ENCODE measurements around the gene DPRX. TPM values are rescaled to one million over a fixed set of nuclear protein-coding genes. Genes with fewer than 3 reads are reported as not detected.
A peak's percentile ranks its signal among the peaks of the same experiment; 100 is the strongest.

The DPRX gene
- total and polyA plus RNA-seq, 11 donors = 0.14 TPM; not detected in 10

GRCh38 chr19:53652476-53652875, 20.7 kb downstream of the DPRX start:
- H3K36me3 ChIP-seq = no peaks in the 10 kb centered on the region
- WGBS, 4 donors = 85 to 93% (median 90%) methylated on average over 6 of the region's 6 CpGs
- no peak for DNase-seq
- peaks cover 0 to 39% (median 14%) of the 10 kb centered on the region in 12 donors for H3K9me3 ChIP-seq
- no peaks in the 10 kb centered on the region for H3K4me1 ChIP-seq
- no peak overlapping the region for H3K27ac ChIP-seq
- no peaks in the 10 kb centered on the region for H3K27me3 ChIP-seq
- intact Hi-C loops (cut with DNase I) = loop anchor here in 1 of 10 donors (10.0 kb wide), 1 partner anchor 92 kb away; no protein-coding TSS in a partner anchor
- TF ChIP-seq, protein P1, sequence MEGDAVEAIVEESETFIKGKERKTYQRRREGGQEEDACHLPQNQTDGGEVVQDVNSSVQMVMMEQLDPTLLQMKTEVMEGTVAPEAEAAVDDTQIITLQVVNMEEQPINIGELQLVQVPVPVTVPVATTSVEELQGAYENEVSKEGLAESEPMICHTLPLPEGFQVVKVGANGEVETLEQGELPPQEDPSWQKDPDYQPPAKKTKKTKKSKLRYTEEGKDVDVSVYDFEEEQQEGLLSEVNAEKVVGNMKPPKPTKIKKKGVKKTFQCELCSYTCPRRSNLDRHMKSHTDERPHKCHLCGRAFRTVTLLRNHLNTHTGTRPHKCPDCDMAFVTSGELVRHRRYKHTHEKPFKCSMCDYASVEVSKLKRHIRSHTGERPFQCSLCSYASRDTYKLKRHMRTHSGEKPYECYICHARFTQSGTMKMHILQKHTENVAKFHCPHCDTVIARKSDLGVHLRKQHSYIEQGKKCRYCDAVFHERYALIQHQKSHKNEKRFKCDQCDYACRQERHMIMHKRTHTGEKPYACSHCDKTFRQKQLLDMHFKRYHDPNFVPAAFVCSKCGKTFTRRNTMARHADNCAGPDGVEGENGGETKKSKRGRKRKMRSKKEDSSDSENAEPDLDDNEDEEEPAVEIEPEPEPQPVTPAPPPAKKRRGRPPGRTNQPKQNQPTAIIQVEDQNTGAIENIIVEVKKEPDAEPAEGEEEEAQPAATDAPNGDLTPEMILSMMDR (IDR thresholded peaks at IDR 0.05) = no peak
- no peak for TF ChIP-seq POLR2A (IDR thresholded peaks at IDR 0.05)
- ATAC-seq = no peak
- no peak overlapping the region for H3K4me3 ChIP-seq

- no peak overlapping the region for H3K27ac ChIP-seq
- peaks cover 0 to 7% (median 0%) of the 10 kb centered on the region in 9 donors for H3K27me3 ChIP-seq
- intact Hi-C loops (cut with DNase I) = loop anchor here in 4 of 10 donors (5.0 to 10.0 kb wide), 2 partner anchors 53 to 90 kb away; no protein-coding TSS in a partner anchor
- H3K4me3 ChIP-seq = no peak overlapping the region
- WGBS, 4 donors = 80 to 86% (median 86%) methylated on average over 8 of the region's 8 CpGs
- no peak for ATAC-seq
- DNase-seq = no peak
- H3K4me1 ChIP-seq = peaks cover 0 to 8% (median 0%) of the 10 kb centered on the region in 12 donors
- no peaks in the 10 kb centered on the region for H3K36me3 ChIP-seq
- TF ChIP-seq POLR2A (IDR thresholded peaks at IDR 0.05) = no peak
- TF ChIP-seq, protein P1 (IDR thresholded peaks at IDR 0.05) = no peak
- H3K9me3 ChIP-seq = peaks cover 0 to 26% (median 3%) of the 10 kb centered on the region in 12 donors
Measured at GRCh38 chr19:53655042-53655665, 23.4 kb downstream of the DPRX start.

DNA sequence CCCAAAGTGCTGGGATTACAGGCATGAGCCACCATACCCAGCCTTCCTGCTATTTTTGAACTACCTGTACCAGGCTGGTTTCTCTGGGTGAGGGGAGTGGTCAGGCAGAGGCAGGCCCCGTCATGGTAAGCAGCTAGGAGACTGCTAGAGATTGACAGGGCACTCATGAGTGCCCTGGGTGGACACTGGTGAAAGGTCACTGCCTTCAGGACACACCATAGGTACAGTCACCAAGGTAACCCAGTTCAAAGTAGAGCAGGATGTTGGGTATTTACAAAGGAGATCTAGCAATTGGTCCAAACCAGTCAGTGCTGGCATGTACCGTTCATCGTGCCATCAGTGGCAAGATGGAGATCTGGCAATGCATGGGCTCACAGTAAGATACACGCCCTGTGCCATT, 25.5 kb downstream of the DPRX start:
- peaks cover 0 to 8% (median 0%) of the 10 kb centered on the region in 12 donors for H3K4me1 ChIP-seq
- WGBS, 4 donors = 59 to 90% (median 81%) methylated on average over 4 of the region's 4 CpGs
- no peak for TF ChIP-seq POLR2A (IDR thresholded peaks at IDR 0.05)
- TF ChIP-seq, protein P1 (IDR thresholded peaks at IDR 0.05) = no peak
- ATAC-seq = no peak
- H3K4me3 ChIP-seq = no peak overlapping the region
- peaks cover 0 to 7% (median 0%) of the 10 kb centered on the region in 9 donors for H3K27me3 ChIP-seq
- intact Hi-C loops (cut with DNase I) = loop anchor here in 4 of 10 donors (5.0 to 10.0 kb wide), 2 partner anchors 55 to 87 kb away; no protein-coding TSS in a partner anchor
- H3K27ac ChIP-seq = peak overlapping the region in 5 of 12 donors; percentile 18 to 53 (median 29)
- peaks cover 0 to 20% (median 0%) of the 10 kb centered on the region in 12 donors for H3K9me3 ChIP-seq
- no peak for DNase-seq
- no peaks in the 10 kb centered on the region for H3K36me3 ChIP-seq

DNA sequence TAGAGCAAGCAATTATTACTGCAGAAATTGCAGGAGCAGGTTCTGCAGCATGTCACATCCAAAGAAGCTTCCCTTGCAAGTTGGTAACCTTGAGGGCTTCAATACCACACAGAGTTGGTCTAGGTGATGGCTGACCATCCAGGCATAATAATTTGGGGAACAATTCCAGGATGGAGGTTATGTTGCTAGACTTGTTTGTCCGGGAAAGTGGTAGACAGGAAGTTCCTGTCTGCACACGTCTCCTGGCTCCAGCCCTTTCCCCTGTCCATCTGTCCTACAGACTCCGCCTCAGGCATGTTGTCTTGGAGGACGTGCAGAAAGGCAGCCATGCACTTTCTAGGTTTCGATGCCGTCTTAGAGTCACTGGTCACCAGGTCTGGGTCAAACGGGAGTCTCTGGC, 26.0 kb downstream of the DPRX start:
- H3K4me3 ChIP-seq = no peak overlapping the region
- H3K27me3 ChIP-seq = peaks cover 0 to 7% (median 0%) of the 10 kb centered on the region in 9 donors
- TF ChIP-seq, protein P1 (IDR thresholded peaks at IDR 0.05) = no peak
- TF ChIP-seq POLR2A (IDR thresholded peaks at IDR 0.05) = no peak
- intact Hi-C loops (cut with DNase I) = loop anchor here in 4 of 10 donors (2.0 to 10.0 kb wide), 3 partner anchors 33 to 87 kb away; no protein-coding TSS in a partner anchor
- H3K9me3 ChIP-seq = peaks cover 0 to 20% (median 0%) of the 10 kb centered on the region in 12 donors
- DNase-seq (peak in 1 of 5 donors; percentile 31), ATAC-seq (peak in 2 of 4 donors; percentile 31 to 57)
- H3K27ac ChIP-seq = peak overlapping the region in 6 of 12 donors; percentile 18 to 53 (median 41)
- peaks cover 0 to 8% (median 0%) of the 10 kb centered on the region in 12 donors for H3K4me1 ChIP-seq
- WGBS, 4 donors = 33 to 46% (median 35%) methylated on average over 7 of the region's 7 CpGs
- no peaks in the 10 kb centered on the region for H3K36me3 ChIP-seq
